H1 (cell line): ENCODE measurements around the gene ACTR3C. TPM values are rescaled to one million over a fixed set of nuclear protein-coding genes. Genes with fewer than 3 reads are reported as not detected.
"Not testable (repeated sequence)": the region's sequence is repeated elsewhere in the genome, so short reads cannot be mapped to it uniquely, and the experiment has no call there.

ENCODE experiments used
- CTCF ChIA-PET: fragments of 300-600 bp; sonication (Branson Sonifier 250); formaldehyde crosslinking; loops from one replicate; lab custom pipeline; 2021; ENCODE audit not compliant: partially characterized antibody; lab: Charles Lee
- POLR2A ChIA-PET: fragments of 300-600 bp; sonication (Branson Sonifier 250); formaldehyde crosslinking; loops from one replicate; lab custom pipeline; 2021; ENCODE audit warnings: inconsistent platforms; ENCODE audit not compliant: partially characterized antibody; lab: Charles Lee
- DNase-seq, 2 experiments: peaks; one replicate each; pipeline versions ENCODE4 v3.0.0 to v3.0.0-alpha.2; 2010 to 2022; ENCODE audit warnings: low spot score in 2 of 2, low read depth in 1 of 2, mixed read lengths in 1 of 2
- FAIRE-seq: peaks from 2 replicates; lab custom pipeline; 2011; peaks lifted over from hg19 to GRCh38; lab: Jason Lieb, UNC
- H2AFZ ChIP-seq: 2 replicates; pipeline ENCODE4 v1.8.1; 2012; ENCODE audit warnings: low read length, inconsistent platforms
- H2AK5ac ChIP-seq: 2 replicates; pipeline ENCODE4 v1.6.1; 2013; ENCODE audit warnings: low read depth, low read length
- H2BK120ac ChIP-seq: replicated peaks from 2 replicates; pipeline ENCODE3; 2013; ENCODE audit warnings: low read depth, low read length, inconsistent platforms
- H2BK12ac ChIP-seq: 2 replicates; pipeline ENCODE4 v1.6.1; 2013; ENCODE audit warnings: low read depth, low read length
- H2BK15ac ChIP-seq: 2 replicates; pipeline ENCODE4 v1.6.1; 2013; ENCODE audit warnings: low read length
- H2BK20ac ChIP-seq: 2 replicates; pipeline ENCODE4 v1.6.1; 2013; ENCODE audit warnings: low read length
- H2BK5ac ChIP-seq: 2 replicates; pipeline ENCODE4 v1.6.1; 2013; ENCODE audit warnings: low read depth, low read length
- H3K14ac ChIP-seq: 2 replicates; pipeline ENCODE4 v1.6.1; 2013; ENCODE audit warnings: inconsistent platforms; ENCODE audit not compliant: insufficient read length
- H3K18ac ChIP-seq: 2 replicates; pipeline ENCODE4 v1.6.1; 2013; ENCODE audit warnings: low read length; ENCODE audit errors: extremely low read depth
- H3K23ac ChIP-seq: 2 replicates; pipeline ENCODE4 v1.6.1; 2013; ENCODE audit warnings: inconsistent platforms; ENCODE audit not compliant: insufficient read length
- H3K23me2 ChIP-seq: 2 replicates; pipeline ENCODE4 v1.6.1; 2013; ENCODE audit warnings: low read depth, low read length
- H3K27ac ChIP-seq: 2 replicates; pipeline ENCODE4 v1.6.1; 2011; ENCODE audit warnings: low read depth, low read length, inconsistent platforms
- H3K27me3 ChIP-seq, 4 experiments: replicated peaks in 1 of 4; 1 replicate in 1 of 4; 2 replicates in 3 of 4; pipeline versions ENCODE4 v1.6.1 to v1.8.1; 2011 to 2013; ENCODE audit warnings: low read length in 3 of 4, mild to moderate bottlenecking in 3 of 4, inconsistent platforms in 2 of 4, mixed read lengths in 2 of 4, moderate library complexity in 1 of 4; ENCODE audit not compliant: control insufficient read depth in 3 of 4, insufficient read depth in 3 of 4; ENCODE audit errors: extremely low read depth in 1 of 4
- H3K36me3 ChIP-seq, 4 experiments: 2 replicates each; pipeline versions ENCODE4 v1.6.1 to v1.8.1; 2011 to 2013; ENCODE audit warnings: mild to moderate bottlenecking in 4 of 4, low read length in 3 of 4, moderate library complexity in 2 of 4, control low read depth in 1 of 4, inconsistent platforms in 1 of 4; ENCODE audit not compliant: insufficient read depth in 4 of 4, control insufficient read depth in 2 of 4
- H3K4ac ChIP-seq: replicated peaks from 2 replicates; pipeline ENCODE3; 2013; ENCODE audit warnings: low read length, low read depth, mixed read lengths, inconsistent platforms; ENCODE audit not compliant: insufficient read length
- H3K4me1 ChIP-seq, 4 experiments: replicated peaks in 1 of 4; 1 replicate in 1 of 4; 2 replicates in 3 of 4; pipeline versions ENCODE4 v1.6.1 to v1.8.1; 2011 to 2013; ENCODE audit warnings: low read length in 3 of 4, inconsistent platforms in 2 of 4, mixed read lengths in 1 of 4; ENCODE audit not compliant: insufficient read depth in 4 of 4, control insufficient read depth in 3 of 4
- H3K4me2 ChIP-seq, 2 experiments: 2 replicates each; pipeline versions ENCODE4 v1.6.1 to v1.8.1; 2011 to 2013; ENCODE audit warnings: low read depth in 2 of 2, low read length in 2 of 2, control low read depth in 1 of 2, inconsistent platforms in 1 of 2, mild to moderate bottlenecking in 1 of 2; ENCODE audit not compliant: insufficient read depth in 1 of 2
- H3K4me3 ChIP-seq, 4 experiments: fragments of 200-600, 300-600 bp in 1 of 4; sonication (generic), shearing (Covaris generic), sonication (Bioruptor Twin) in 1 of 4; 2 replicates each; pipeline versions ENCODE4 v1.5.1 to v1.8.1; 2011 to 2016; ENCODE audit warnings: low read length in 4 of 4, low read depth in 3 of 4, control low read depth in 2 of 4, inconsistent platforms in 2 of 4, mild to moderate bottlenecking in 2 of 4, mixed read lengths in 1 of 4, moderate library complexity in 1 of 4; ENCODE audit not compliant: insufficient read depth in 2 of 4; ENCODE audit errors: extremely low read depth in 1 of 4
- H3K56ac ChIP-seq: replicated peaks from 2 replicates; pipeline ENCODE3; 2013; ENCODE audit warnings: low read depth, mild to moderate bottlenecking, mixed read lengths, low read length, inconsistent platforms; ENCODE audit not compliant: insufficient read length
- H3K79me1 ChIP-seq: 2 replicates; pipeline ENCODE4 v1.6.1; 2013; ENCODE audit warnings: low read depth, low read length, control low read depth
- H3K79me2 ChIP-seq, 2 experiments: 2 replicates each; pipeline versions ENCODE4 v1.6.1 to v1.8.1; 2012 to 2013; ENCODE audit warnings: low read length in 2 of 2, mild to moderate bottlenecking in 2 of 2, inconsistent platforms in 1 of 2; ENCODE audit not compliant: insufficient read depth in 2 of 2, control insufficient read depth in 1 of 2
- H3K9ac ChIP-seq, 4 experiments: replicated peaks in 1 of 4; 1 replicate in 1 of 4; 2 replicates in 3 of 4; pipeline versions ENCODE4 v1.6.1 to v1.8.1; 2011 to 2013; ENCODE audit warnings: low read depth in 3 of 4, low read length in 3 of 4, control low read depth in 2 of 4, mild to moderate bottlenecking in 2 of 4, moderate library complexity in 2 of 4, inconsistent platforms in 1 of 4; ENCODE audit errors: extremely low read depth in 1 of 4
- H3K9me3 ChIP-seq, 2 experiments: 2 replicates each; pipeline versions ENCODE4 v1.6.1 to v1.8.1; 2012 to 2013; ENCODE audit warnings: mild to moderate bottlenecking in 2 of 2, moderate library complexity in 2 of 2, control low read depth in 1 of 2, inconsistent platforms in 1 of 2, low read depth in 1 of 2, low read length in 1 of 2, mixed read lengths in 1 of 2; ENCODE audit not compliant: insufficient read depth in 2 of 2
- H4K20me1 ChIP-seq, 2 experiments: replicated peaks in 1 of 2; 2 replicates each; pipeline versions ENCODE3 to v1.8.1; 2011 to 2013; ENCODE audit warnings: inconsistent platforms in 2 of 2, low read length in 2 of 2, mild to moderate bottlenecking in 1 of 2; ENCODE audit not compliant: insufficient read depth in 2 of 2, control insufficient read depth in 1 of 2
- H4K5ac ChIP-seq: 2 replicates; pipeline ENCODE4 v1.6.1; 2013; ENCODE audit warnings: low read length, low read depth, mixed read lengths, inconsistent platforms; ENCODE audit not compliant: insufficient read length
- H4K8ac ChIP-seq: 2 replicates; pipeline ENCODE4 v1.8.0; 2013; ENCODE audit warnings: mild to moderate bottlenecking, moderate library complexity, low read length, inconsistent platforms; ENCODE audit not compliant: insufficient read depth; ENCODE audit errors: extremely low read depth
- H4K91ac ChIP-seq: replicated peaks from 2 replicates; pipeline ENCODE3; 2013; ENCODE audit warnings: low read length, mixed read lengths, inconsistent platforms; ENCODE audit not compliant: insufficient read length
- WGBS, 2 experiments: shearing (Covaris generic) in 1 of 2; methylation state at CpG; one replicate each; pipeline versions ENCODE4 v1.1.6 to v1.1.7; 2013 to 2015; ENCODE audit warnings: low lambda C conversion rate in 2 of 2, mixed read lengths in 2 of 2, inconsistent platforms in 1 of 2, low coverage in 1 of 2, missing lambda C conversion rate in 1 of 2; ENCODE audit not compliant: insufficient replicate concordance in 2 of 2, insufficient coverage in 1 of 2, insufficient read length in 1 of 2; ENCODE audit errors: extremely low coverage in 1 of 2, missing lambda C conversion rate in 1 of 2; 5-methylcytosine and 5-hydroxymethylcytosine counted together
- polyA plus RNA-seq, 7 experiments: library from polyadenylated mRNA; depleted of rRNA in 3 of 7; stranded (reverse) in 5 of 7; unstranded in 2 of 7; fragments of >200 nt in 5 of 7; fragments of 200-250 nt in 2 of 7; gene quantifications; 1 replicate in 5 of 7; 2 replicates in 1 of 7; 4 replicates in 1 of 7; pipeline versions ENCODE4 v1.2.1 to v1.2.3, GENCODE V29; 2011 to 2013; ENCODE audit warnings: missing spikeins in 2 of 7, mixed read lengths in 2 of 7
- total RNA-seq: library from RNA; stranded (reverse); fragmentation: NEBNext Ultra II Directional; extraction: Animal tissue kit (Norgen Biotek cat#: 25700); gene quantifications from 2 replicates; pipeline ENCODE4 v1.2.1, GENCODE V29; 2021

ACTR3C gene
- total and polyA plus RNA-seq, 2 of the 8 experiments (the other 6 are each of a cell fraction or from before 2014, with no cell fraction given) = 1.5 TPM; not detected in 1

- not testable (repeated sequence) for H2AFZ ChIP-seq, H3K79me2 ChIP-seq, H4K5ac ChIP-seq, H3K4me1 ChIP-seq, H3K27me3 ChIP-seq, H3K36me3 ChIP-seq, H4K91ac ChIP-seq, DNase-seq, H2BK5ac ChIP-seq, H3K4ac ChIP-seq, H4K8ac ChIP-seq, H3K14ac ChIP-seq, H3K18ac ChIP-seq, H2BK120ac ChIP-seq, H3K4me3 ChIP-seq, H2BK20ac ChIP-seq, H3K23me2 ChIP-seq, H3K9me3 ChIP-seq, H3K9ac ChIP-seq, H2BK12ac ChIP-seq, H2AK5ac ChIP-seq, FAIRE-seq, H3K79me1 ChIP-seq, H3K27ac ChIP-seq, H4K20me1 ChIP-seq, H3K23ac ChIP-seq, H2BK15ac ChIP-seq, H3K4me2 ChIP-seq, H3K56ac ChIP-seq
- WGBS, 2 experiments = 71% methylated on average over 6 of the region's 6 CpGs; no CpG with 5 or more reads in 1 of the 2 experiments
- CTCF ChIA-PET = interaction anchor here (1.1 kb wide), 1 partner anchor 127 kb away, joined by 3 read pairs; no protein-coding TSS in a partner anchor
- POLR2A ChIA-PET = interaction anchor here (1.3 kb wide), 1 partner anchor 50 kb away, joined by 3 read pairs; no protein-coding TSS in a partner anchor
These were observed 33.0 kb downstream of the ACTR3C start for GRCh38 chr7:150290317-150290716.

DNA sequence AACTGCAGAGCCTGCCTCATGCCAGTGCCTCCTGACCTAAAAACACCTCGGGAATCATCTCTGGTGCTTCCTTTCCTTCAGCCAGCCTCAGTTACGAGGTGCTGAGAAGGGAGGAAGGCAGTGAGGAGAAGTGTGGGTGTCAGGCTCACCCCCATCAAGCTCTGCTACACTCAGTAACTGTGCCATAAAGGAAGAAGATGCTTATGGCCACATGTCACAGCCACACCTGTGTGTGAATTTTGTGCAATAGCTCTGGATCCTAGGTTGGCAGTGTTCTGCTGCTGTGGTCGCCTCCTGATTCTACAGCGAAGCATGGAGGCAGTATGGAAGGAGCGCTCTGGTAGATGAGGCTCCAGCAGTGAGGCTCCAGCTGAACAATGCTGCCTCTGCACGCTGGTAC, 34.5 kb downstream of the ACTR3C start:
- H3K27ac ChIP-seq, H3K79me1 ChIP-seq, H2BK20ac ChIP-seq, H3K18ac ChIP-seq, H3K4ac ChIP-seq, H2BK120ac ChIP-seq, H4K8ac ChIP-seq, H4K5ac ChIP-seq, H3K23ac ChIP-seq, DNase-seq, H2AK5ac ChIP-seq, FAIRE-seq, H2BK12ac ChIP-seq, H3K4me3 ChIP-seq, H4K91ac ChIP-seq, H3K36me3 ChIP-seq, H3K9ac ChIP-seq, H3K79me2 ChIP-seq, POLR2A ChIA-PET, H4K20me1 ChIP-seq, H3K56ac ChIP-seq, H3K23me2 ChIP-seq, H2BK15ac ChIP-seq, H3K4me1 ChIP-seq, H3K9me3 ChIP-seq, H3K4me2 ChIP-seq, H2BK5ac ChIP-seq, H3K14ac ChIP-seq, H3K27me3 ChIP-seq, H2AFZ ChIP-seq: not testable (repeated sequence)
- WGBS, 2 experiments = 93% methylated on average over 4 of the region's 6 CpGs; no CpG with 5 or more reads in 1 of the 2 experiments
- CTCF ChIA-PET = interaction anchor here (0.6 kb wide), 1 partner anchor 157 kb away, joined by 5 read pairs; no protein-coding TSS in a partner anchor
